ENCODE measurements around the gene UBE2E2.

GRCh38 chr3:23444386-23444785 lies 241.3 kb downstream of the UBE2E2 start:
- TF ChIP-seq ISL1 (CRISPR knock-in tag; IDR thresholded peaks at IDR 0.05): no peak
- TF ChIP-seq, protein P1, sequence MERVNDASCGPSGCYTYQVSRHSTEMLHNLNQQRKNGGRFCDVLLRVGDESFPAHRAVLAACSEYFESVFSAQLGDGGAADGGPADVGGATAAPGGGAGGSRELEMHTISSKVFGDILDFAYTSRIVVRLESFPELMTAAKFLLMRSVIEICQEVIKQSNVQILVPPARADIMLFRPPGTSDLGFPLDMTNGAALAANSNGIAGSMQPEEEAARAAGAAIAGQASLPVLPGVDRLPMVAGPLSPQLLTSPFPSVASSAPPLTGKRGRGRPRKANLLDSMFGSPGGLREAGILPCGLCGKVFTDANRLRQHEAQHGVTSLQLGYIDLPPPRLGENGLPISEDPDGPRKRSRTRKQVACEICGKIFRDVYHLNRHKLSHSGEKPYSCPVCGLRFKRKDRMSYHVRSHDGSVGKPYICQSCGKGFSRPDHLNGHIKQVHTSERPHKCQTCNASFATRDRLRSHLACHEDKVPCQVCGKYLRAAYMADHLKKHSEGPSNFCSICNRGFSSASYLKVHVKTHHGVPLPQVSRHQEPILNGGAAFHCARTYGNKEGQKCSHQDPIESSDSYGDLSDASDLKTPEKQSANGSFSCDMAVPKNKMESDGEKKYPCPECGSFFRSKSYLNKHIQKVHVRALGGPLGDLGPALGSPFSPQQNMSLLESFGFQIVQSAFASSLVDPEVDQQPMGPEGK (CRISPR knock-in tag; IDR thresholded peaks at IDR 0.05; ENCODE audit: borderline replicate concordance): no peak
